ENCODE data around the gene XPC.

XPC gene

DNA sequence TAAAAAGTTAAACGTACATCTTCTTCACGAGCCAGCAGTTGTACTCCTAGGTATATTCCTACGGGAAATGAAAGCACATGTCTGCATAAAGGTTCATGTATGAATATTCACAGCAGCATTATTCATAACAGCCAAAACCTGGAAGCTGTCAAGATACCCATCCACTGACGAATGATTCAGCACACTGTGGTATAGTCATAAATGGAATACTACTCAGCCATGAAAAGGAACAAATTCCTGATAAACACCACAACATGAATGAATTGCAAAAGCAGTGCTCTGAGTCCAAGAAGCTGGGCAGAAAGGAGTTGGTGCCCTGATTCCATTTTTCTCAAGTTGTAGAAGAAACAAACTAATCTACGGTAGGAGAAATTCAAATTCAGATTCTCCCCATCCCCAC lies 49.7 kb downstream of the XPC start:
- no peak overlapping the region for H3K4me3 ChIP-seq (replicated peaks; ENCODE audit: low read depth, low read length)
- no peak for DNase-seq (ENCODE audit: extremely low read depth, low read depth)
- TF ChIP-seq, protein P1, sequence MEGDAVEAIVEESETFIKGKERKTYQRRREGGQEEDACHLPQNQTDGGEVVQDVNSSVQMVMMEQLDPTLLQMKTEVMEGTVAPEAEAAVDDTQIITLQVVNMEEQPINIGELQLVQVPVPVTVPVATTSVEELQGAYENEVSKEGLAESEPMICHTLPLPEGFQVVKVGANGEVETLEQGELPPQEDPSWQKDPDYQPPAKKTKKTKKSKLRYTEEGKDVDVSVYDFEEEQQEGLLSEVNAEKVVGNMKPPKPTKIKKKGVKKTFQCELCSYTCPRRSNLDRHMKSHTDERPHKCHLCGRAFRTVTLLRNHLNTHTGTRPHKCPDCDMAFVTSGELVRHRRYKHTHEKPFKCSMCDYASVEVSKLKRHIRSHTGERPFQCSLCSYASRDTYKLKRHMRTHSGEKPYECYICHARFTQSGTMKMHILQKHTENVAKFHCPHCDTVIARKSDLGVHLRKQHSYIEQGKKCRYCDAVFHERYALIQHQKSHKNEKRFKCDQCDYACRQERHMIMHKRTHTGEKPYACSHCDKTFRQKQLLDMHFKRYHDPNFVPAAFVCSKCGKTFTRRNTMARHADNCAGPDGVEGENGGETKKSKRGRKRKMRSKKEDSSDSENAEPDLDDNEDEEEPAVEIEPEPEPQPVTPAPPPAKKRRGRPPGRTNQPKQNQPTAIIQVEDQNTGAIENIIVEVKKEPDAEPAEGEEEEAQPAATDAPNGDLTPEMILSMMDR (IDR thresholded peaks at IDR 0.05; ENCODE audit: low read depth, low read length, missing control alignments) = no peak

DNA sequence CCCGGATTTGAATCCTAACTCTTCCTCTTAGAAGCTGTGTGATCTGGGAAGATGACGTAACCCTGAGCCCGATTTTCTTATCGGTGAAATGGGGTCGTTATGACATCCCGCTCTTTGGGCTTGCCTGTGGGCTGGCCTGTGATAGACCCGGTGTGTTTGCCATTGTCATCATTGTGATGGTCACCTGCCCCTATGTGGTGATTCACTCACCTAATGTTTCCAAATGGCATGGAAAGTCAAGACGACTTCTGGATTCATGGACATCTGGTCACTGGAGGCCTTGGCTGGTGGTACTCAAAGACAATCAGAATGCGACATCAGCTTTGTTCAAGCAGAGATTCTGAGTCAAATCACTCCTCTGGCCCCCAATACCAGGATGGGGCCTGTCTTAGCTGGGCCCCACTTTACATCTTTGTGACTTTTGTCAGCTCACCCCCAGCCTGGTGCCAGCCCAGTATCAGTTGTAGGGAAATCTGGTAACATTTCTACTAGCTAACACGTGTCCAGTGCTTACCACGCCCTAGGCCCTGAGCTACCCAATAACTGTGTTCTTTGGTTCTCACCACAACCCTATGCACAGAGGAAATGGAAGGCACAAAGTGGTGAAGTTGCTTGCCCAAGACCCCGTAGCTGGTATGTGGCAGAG lies 50.8 kb downstream of the XPC start:
- TF ChIP-seq, protein P1 (IDR thresholded peaks at IDR 0.05; ENCODE audit: low read depth, low read length, missing control alignments) = no peak
- DNase-seq (ENCODE audit: extremely low read depth, low read depth) = no peak
- no peak overlapping the region for H3K4me3 ChIP-seq (replicated peaks; ENCODE audit: low read depth, low read length)

DNA sequence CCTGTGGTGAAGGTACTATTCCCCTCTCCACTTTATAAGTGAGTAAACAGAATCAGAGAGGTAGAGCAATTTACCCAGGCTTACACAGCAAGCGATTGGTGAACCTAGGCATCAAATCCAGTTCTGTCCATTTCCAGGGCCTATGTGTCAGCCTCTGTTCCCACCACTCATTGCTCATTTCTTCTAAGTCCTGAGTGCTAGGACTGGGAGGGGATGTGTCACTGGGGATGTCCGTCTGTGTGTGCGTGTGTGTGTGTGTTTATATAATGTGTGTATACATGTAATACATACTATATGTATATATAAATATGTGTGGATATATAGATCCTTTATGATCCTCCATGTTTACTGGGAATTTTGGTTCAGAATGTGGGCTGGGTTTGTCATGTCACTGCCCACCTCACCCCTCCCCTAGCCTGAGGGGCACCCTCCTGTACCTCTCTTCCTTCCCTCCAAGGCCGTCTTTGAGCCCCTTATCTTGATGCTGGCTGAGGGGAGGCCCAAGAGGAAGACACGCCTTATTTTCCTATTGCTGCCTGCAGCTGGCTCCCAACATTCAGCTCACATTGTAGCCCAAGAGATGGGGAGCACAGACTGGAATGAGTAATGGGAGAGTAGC lies 51.4 kb downstream of the XPC start:
- TF ChIP-seq, protein P1 (IDR thresholded peaks at IDR 0.05; ENCODE audit: low read depth, low read length, missing control alignments) = no peak
- no peak for DNase-seq (ENCODE audit: extremely low read depth, low read depth)
- peak overlapping the region; percentile 93 for H3K4me3 ChIP-seq (replicated peaks; ENCODE audit: low read depth, low read length)

DNA sequence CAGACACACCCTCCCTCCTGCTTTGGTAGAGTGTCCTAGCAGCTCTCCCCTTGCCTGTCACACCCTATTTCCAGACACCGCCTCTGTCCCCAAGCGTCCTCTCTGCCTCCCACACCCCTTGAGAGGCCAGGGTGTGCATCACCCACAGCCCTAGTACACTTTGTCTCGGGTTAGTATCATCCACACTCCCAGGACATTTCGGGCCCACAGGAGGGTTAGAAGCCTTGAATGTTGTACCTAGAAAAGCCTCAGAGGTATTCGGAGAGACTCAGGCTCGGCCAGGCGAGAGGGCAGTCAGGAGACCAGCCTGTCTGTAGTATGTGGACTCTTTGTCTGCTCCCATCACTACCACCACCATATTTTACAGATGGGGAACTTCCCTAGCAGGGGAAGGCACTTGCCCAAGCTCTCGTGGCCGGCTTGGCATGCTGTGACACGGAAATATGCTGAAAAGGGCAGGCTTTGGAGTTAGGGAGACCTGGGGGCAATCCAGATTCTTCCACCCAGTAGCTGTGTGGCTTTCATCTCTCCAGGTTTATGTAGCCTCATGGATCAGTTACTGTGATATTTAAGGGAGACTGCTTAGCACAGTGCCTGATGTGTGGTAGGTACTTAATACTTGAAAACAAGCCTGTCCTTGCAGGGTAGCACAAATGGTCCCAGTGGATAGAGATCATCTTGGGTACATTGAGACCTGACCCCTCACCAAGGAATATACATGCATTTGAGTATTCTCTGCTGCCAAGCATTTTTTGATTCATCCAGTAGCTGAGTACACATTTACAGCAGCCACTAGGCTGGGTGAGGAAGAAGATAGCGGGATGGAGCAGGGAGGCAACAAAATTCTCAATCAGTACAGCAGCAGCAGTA lies 52.1 kb downstream of the XPC start:
- no peak for DNase-seq (ENCODE audit: extremely low read depth, low read depth)

DNA sequence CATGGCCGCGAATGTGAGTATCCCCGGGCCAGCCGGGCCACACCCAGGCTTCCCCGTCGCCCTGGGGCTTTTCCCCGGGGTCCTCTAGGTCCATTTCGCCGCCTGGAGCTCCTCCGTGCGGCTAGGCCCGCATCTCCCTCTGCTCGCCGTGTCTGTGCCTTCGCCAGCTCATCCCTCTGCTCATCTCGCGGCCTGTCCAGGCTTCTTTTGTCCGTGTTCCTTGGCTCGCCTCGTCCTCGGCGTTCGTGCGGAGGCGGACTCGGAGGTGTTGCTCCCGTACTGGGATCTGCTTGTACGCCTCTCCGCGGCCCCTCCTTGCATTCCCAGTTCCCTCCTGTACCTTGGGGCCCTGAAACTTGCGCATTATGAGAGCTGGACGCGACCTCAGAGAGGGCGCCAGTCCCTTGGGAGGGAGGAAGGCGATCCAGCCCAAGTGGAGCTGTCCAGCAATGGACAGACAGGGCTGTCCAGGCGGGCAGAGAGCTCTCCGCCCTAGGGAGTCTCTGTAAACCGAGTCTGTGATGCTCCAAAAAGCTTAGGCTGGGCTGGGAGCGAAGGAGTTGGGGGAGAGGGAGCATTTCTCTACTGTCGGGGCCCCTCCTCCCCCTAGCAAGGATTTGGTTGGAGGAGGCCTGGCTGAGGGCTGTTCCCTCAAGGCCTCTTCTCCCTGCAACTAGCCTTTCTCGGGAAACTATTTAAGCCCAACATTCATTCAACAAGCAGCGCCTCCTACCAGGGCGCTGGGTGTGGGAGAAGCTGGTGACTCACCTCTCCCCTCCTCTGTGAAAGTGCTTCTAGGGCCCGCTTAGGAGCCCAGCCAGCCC lies 53.0 kb downstream of the XPC start:
- TF ChIP-seq, protein P1 (IDR thresholded peaks at IDR 0.05; ENCODE audit: low read depth, low read length, missing control alignments) = no peak
- peak overlapping the region; percentile 93 for H3K4me3 ChIP-seq (replicated peaks; ENCODE audit: low read depth, low read length)
- DNase-seq (ENCODE audit: extremely low read depth, low read depth) = peak; percentile 82

More for the DNA sequence above, 52.1 kb downstream of the XPC start:
- H3K4me3 ChIP-seq (replicated peaks; ENCODE audit: low read depth, low read length) = peak overlapping the region; percentile 93
- TF ChIP-seq, protein P1 (IDR thresholded peaks at IDR 0.05; ENCODE audit: low read depth, low read length, missing control alignments) = no peak

DNA sequence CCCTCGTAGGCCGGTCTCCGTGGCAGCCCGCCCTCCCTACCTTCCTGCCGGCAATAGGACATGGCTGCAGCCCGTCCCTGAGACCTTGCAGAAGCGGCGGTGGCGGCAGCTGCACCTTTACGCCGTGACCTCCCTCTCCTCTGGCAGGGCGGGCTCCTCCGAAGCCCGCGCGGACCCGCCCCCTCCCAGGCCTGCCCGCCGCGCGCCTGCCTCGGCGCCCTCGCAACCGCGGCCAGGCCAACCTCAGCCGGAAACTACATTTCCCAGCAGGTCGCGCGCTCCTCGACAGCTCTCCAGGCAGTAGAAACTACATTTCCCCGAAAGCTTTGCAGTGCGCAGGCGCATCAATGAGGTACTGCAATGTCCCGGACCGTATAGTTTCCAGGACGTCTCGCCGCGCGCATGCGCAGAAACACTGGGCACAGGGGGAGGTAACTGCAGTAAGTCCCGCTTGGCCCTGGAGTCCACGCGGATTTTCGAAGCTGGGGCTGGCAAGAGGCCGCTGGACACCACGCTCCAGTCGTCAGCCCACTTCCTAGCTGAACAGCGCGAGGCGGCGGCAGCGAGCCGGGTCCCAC lies 53.7 kb downstream of the XPC start, which contains the start of the genes CHCHD4 and TMEM43:
Gene CHCHD4 (minus strand): TSS at position 256 of the 578 bp plus-strand sequence. CDS start 194 bp downstream, at position 62.
Gene TMEM43 (plus strand): TSS at position 438 of the 578 bp plus-strand sequence. CDS start 142 bp downstream, outside the sequence.
- peak; percentile 97 for DNase-seq (ENCODE audit: extremely low read depth, low read depth)
- TF ChIP-seq, protein P1 (IDR thresholded peaks at IDR 0.05; ENCODE audit: low read depth, low read length, missing control alignments) = no peak
- H3K4me3 ChIP-seq (replicated peaks; ENCODE audit: low read depth, low read length) = peak within 1 kb of the TSS; percentile 93
